Esophagus squamous epithelium (tissue), 4 donors: Measurements from ENCODE around the gene GABRG3.

Experiments used
- POLR2A ChIP-seq, 4 donors: fragments of 450-650 bp; IDR thresholded peaks; one replicate each; pipeline ENCODE4 v1.6.1; 2017; ENCODE audit warnings: antibody characterized with exemption in 4 of 4, mild to moderate bottlenecking in 4 of 4, moderate library complexity in 3 of 4
- TF ChIP-seq, protein P1 (sequence below), 6 experiments: fragments of 450-650 bp in 4 of 6; fragments of 200-600 bp in 2 of 6; sonication (generic) in 2 of 6; IDR thresholded peaks; one replicate each; pipeline ENCODE4 v1.5.1; 2016 to 2019; ENCODE audit warnings: antibody characterized with exemption in 6 of 6, mild to moderate bottlenecking in 4 of 6, moderate library complexity in 4 of 6

DNA sequence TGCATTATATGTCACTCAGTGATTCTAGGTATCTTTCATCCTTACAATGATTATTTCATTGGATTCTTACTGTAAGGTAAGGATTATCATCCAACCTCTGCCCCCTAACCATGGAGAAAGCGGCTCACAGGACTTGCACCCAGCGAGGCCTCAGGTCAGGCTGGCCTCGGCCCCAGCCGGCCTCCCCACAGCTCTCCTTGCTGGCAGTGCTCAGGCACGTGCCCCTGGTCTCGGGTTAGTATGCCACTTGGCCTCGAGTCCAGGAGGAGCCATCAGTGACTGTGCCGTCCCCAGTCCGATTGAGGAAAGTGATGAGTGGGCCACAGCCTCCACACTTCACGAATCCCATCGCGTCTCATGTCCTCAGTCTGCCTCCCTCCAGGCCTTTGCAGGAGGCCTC, 35.7 kb upstream of the GABRG3 start:
- TF ChIP-seq POLR2A (IDR thresholded peaks at IDR 0.05), result no peak
- TF ChIP-seq, protein P1, sequence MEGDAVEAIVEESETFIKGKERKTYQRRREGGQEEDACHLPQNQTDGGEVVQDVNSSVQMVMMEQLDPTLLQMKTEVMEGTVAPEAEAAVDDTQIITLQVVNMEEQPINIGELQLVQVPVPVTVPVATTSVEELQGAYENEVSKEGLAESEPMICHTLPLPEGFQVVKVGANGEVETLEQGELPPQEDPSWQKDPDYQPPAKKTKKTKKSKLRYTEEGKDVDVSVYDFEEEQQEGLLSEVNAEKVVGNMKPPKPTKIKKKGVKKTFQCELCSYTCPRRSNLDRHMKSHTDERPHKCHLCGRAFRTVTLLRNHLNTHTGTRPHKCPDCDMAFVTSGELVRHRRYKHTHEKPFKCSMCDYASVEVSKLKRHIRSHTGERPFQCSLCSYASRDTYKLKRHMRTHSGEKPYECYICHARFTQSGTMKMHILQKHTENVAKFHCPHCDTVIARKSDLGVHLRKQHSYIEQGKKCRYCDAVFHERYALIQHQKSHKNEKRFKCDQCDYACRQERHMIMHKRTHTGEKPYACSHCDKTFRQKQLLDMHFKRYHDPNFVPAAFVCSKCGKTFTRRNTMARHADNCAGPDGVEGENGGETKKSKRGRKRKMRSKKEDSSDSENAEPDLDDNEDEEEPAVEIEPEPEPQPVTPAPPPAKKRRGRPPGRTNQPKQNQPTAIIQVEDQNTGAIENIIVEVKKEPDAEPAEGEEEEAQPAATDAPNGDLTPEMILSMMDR (IDR thresholded peaks at IDR 0.05), result no peak
